ENCODE results near the gene ANAPC4.

DNA sequence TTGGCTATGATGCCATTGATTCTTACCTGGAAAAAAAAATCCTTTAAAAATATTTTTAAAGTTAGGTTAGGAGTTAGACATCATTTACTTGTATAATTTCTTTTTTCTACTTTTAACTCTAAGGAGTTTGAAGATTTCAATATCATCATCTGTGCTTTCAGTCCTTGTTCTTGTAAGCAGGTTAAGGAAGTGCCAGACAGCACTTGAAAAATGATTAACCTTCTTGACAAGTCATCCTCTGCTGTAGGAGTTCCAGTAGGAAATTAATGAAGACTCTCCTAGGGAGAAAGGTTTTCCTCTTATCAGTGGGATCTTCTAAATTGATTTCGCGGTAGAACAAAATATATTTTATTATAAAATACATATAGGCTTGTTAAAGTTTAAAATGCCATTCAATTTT, 29.1 kb upstream of the ANAPC4 start:
- TF ChIP-seq, protein P1, sequence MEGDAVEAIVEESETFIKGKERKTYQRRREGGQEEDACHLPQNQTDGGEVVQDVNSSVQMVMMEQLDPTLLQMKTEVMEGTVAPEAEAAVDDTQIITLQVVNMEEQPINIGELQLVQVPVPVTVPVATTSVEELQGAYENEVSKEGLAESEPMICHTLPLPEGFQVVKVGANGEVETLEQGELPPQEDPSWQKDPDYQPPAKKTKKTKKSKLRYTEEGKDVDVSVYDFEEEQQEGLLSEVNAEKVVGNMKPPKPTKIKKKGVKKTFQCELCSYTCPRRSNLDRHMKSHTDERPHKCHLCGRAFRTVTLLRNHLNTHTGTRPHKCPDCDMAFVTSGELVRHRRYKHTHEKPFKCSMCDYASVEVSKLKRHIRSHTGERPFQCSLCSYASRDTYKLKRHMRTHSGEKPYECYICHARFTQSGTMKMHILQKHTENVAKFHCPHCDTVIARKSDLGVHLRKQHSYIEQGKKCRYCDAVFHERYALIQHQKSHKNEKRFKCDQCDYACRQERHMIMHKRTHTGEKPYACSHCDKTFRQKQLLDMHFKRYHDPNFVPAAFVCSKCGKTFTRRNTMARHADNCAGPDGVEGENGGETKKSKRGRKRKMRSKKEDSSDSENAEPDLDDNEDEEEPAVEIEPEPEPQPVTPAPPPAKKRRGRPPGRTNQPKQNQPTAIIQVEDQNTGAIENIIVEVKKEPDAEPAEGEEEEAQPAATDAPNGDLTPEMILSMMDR (IDR thresholded peaks at IDR 0.05), result no peak
- no peak for TF ChIP-seq POLR2A (IDR thresholded peaks at IDR 0.05)
